Endodermal cell (in vitro differentiated cells): Measurements from ENCODE around the gene PTPRT. TPM values are rescaled to one million over a fixed set of nuclear protein-coding genes. Genes with fewer than 3 reads are reported as not detected.

Experiments
- DNase-seq: peaks from one replicate; pipeline ENCODE4 v3.0.0-alpha.2; 2017
- H3K27ac ChIP-seq: 2 replicates; pipeline ENCODE4 v1.5.1; 2013; ENCODE audit warnings: mild to moderate bottlenecking, low read depth, low read length, moderate library complexity
- H3K27me3 ChIP-seq: 2 replicates; pipeline ENCODE4 v1.6.1; 2013; ENCODE audit warnings: mild to moderate bottlenecking, low read length, moderate library complexity; ENCODE audit not compliant: insufficient read depth, control insufficient read depth, poor library complexity, severe bottlenecking
- H3K36me3 ChIP-seq: 2 replicates; pipeline ENCODE4 v1.7.0; 2013; ENCODE audit warnings: mild to moderate bottlenecking, low read length, moderate library complexity; ENCODE audit not compliant: control insufficient read depth, insufficient read depth
- H3K4me1 ChIP-seq: one replicate; pipeline ENCODE4 v1.7.0; 2013; ENCODE audit warnings: low read length; ENCODE audit not compliant: control insufficient read depth, insufficient read depth
- H3K4me3 ChIP-seq: 2 replicates; pipeline ENCODE4 v1.5.1; 2013; ENCODE audit warnings: mild to moderate bottlenecking, low read length, moderate library complexity
- H3K9ac ChIP-seq: 2 replicates; pipeline ENCODE4 v1.6.1; 2013; ENCODE audit warnings: mild to moderate bottlenecking, low read length, moderate library complexity; ENCODE audit not compliant: poor library complexity, severe bottlenecking; ENCODE audit errors: extremely low read depth
- H3K9me3 ChIP-seq: 2 replicates; pipeline ENCODE4 v1.6.1; 2013; ENCODE audit warnings: mild to moderate bottlenecking, low read length, moderate library complexity; ENCODE audit not compliant: control insufficient read depth
- H3K27ac Mint-ChIP-seq: 2 replicates; pipeline ENCODE4 v1.8.0; 2020; ENCODE audit warnings: mixed read lengths
- H3K27me3 Mint-ChIP-seq: 2 replicates; pipeline ENCODE4 v1.8.0; 2021; ENCODE audit warnings: mild to moderate bottlenecking, mixed read lengths; ENCODE audit not compliant: insufficient read depth
- H3K36me3 Mint-ChIP-seq: 2 replicates; pipeline ENCODE4 v1.8.0; 2020; ENCODE audit warnings: low read depth, mixed read lengths
- H3K4me1 Mint-ChIP-seq: 2 replicates; pipeline ENCODE4 v1.8.0; 2020; ENCODE audit warnings: mixed read lengths
- H3K4me3 Mint-ChIP-seq: 2 replicates; pipeline ENCODE4 v1.8.0; 2020; ENCODE audit warnings: mild to moderate bottlenecking, moderate library complexity, mixed read lengths
- H3K9me3 Mint-ChIP-seq: 2 replicates; pipeline ENCODE4 v1.8.0; 2020; ENCODE audit warnings: mild to moderate bottlenecking, mixed read lengths
- WGBS, 2 experiments: methylation state at CpG; one replicate each; pipeline versions ENCODE4 v1.1.5 to v1.1.7; 2013; ENCODE audit warnings: missing lambda C conversion rate in 2 of 2, mixed read lengths in 1 of 2; ENCODE audit not compliant: insufficient coverage in 1 of 2, insufficient read length in 1 of 2; 5-methylcytosine and 5-hydroxymethylcytosine counted together
- total RNA-seq, 2 donors: library from RNA; stranded (reverse); fragmentation: NEBNext Ultra II Directional in 1 of 2; extraction: Animal tissue kit (Norgen Biotek cat#: 25700) in 1 of 2; gene quantifications; 2 replicates in 1 of 2; 3 replicates in 1 of 2; pipeline ENCODE4 v1.2.1, GENCODE V29; 2021
- TF ChIP-seq, protein P1 (sequence below): fragments of 200-600 bp; sonication (generic); conservative IDR thresholded peaks from 2 replicates; pipeline ENCODE4 v1.5.0; 2021; ENCODE audit warnings: antibody characterized with exemption, mild to moderate bottlenecking

PTPRT gene
- total RNA-seq, 2 donors from 2014 or later: 2.3 to 2.7 TPM

DNA sequence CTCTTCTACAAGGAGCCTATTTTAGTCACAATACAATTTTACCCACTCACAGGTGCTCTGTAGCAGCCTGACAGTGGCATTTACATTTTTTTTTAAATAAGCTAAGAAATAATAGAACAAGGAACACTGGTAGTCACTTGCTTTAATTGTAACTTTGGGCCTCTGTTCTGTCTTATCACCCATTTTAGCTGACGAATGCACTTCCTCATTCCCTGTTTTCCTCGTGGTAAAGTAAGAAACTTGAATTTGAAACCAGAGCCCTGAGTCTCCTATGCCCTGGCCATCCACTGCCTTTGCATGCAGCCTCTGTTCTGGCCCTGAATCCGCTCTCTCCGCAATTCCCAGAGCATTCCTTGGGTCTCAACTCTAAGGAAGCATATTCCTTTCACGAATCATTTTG is 550.6 kb downstream of the PTPRT start:
- no peaks in the 10 kb centered on the region for H3K36me3 Mint-ChIP-seq
- H3K27ac Mint-ChIP-seq: no peak overlapping the region
- DNase-seq: no peak
- Histone ChIP-seq H3K9ac (no peak overlapping the region), H3K36me3 (no peaks in the 10 kb centered on the region), H3K27me3 (no peaks in the 10 kb centered on the region), H3K4me1 (peaks cover 10% of the 10 kb centered on the region), H3K9me3 (peaks cover 8% of the 10 kb centered on the region), H3K27ac (no peak overlapping the region), H3K4me3 (no peak overlapping the region)
- TF ChIP-seq, protein P1, sequence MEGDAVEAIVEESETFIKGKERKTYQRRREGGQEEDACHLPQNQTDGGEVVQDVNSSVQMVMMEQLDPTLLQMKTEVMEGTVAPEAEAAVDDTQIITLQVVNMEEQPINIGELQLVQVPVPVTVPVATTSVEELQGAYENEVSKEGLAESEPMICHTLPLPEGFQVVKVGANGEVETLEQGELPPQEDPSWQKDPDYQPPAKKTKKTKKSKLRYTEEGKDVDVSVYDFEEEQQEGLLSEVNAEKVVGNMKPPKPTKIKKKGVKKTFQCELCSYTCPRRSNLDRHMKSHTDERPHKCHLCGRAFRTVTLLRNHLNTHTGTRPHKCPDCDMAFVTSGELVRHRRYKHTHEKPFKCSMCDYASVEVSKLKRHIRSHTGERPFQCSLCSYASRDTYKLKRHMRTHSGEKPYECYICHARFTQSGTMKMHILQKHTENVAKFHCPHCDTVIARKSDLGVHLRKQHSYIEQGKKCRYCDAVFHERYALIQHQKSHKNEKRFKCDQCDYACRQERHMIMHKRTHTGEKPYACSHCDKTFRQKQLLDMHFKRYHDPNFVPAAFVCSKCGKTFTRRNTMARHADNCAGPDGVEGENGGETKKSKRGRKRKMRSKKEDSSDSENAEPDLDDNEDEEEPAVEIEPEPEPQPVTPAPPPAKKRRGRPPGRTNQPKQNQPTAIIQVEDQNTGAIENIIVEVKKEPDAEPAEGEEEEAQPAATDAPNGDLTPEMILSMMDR: no peak
- H3K27me3 Mint-ChIP-seq: no peaks in the 10 kb centered on the region
- no peaks in the 10 kb centered on the region for H3K9me3 Mint-ChIP-seq
- no peak overlapping the region for H3K4me3 Mint-ChIP-seq
- H3K4me1 Mint-ChIP-seq: peaks cover 34% of the 10 kb centered on the region
- WGBS, 2 experiments: 67 to 77% methylated on average over 5 of the region's 5 CpGs

DNA sequence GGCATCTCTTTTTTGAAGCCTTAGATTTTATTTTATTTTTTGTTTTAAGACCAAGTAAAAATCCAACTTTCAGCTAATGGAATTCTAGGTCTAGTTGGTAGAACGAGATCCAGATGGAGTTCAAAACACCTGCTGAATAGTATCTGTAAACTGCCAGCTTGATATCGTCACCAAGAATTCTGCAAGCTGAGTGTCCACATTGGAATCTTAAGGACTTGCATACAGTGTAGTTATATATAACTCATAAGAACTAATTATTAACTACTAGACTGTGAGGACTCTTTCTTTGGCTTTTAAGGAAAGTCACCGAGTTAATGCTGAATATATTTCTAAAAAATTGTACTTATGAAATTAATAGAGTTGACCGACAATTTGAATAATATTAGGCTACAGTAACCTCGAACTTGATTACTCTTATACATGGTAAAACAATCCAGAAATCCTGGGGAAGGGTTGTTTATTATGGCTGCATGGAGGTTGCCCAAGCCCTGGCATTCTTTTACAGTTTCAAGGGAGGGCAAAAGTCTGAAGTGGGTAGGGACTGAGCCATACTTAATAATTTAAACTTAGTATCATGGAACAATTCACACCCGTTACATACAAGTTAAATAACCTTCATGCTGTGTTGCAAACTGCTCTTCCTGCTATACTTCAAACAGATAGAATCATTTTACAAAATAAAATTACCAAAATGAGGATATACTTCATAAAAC is 553.9 kb downstream of the PTPRT start:
- 88 to 93% methylated on average over 2 to 5 of the region's 6 CpGs for WGBS, 2 experiments
- H3K27me3 ChIP-seq: no peaks in the 10 kb centered on the region
- Mint-ChIP-seq H3K9me3 (no peaks in the 10 kb centered on the region), H3K27ac (no peak overlapping the region), H3K4me3 (no peak overlapping the region), H3K27me3 (no peaks in the 10 kb centered on the region), H3K4me1 (peaks cover 31% of the 10 kb centered on the region), H3K36me3 (no peaks in the 10 kb centered on the region)
- H3K4me1 ChIP-seq: peaks cover 10% of the 10 kb centered on the region
- H3K9ac ChIP-seq: no peak overlapping the region
- DNase-seq: no peak
- TF ChIP-seq, protein P1: no peak
- no peak overlapping the region for H3K27ac ChIP-seq
- H3K9me3 ChIP-seq: no peaks in the 10 kb centered on the region
- H3K36me3 ChIP-seq: no peaks in the 10 kb centered on the region
- H3K4me3 ChIP-seq: no peak overlapping the region

DNA sequence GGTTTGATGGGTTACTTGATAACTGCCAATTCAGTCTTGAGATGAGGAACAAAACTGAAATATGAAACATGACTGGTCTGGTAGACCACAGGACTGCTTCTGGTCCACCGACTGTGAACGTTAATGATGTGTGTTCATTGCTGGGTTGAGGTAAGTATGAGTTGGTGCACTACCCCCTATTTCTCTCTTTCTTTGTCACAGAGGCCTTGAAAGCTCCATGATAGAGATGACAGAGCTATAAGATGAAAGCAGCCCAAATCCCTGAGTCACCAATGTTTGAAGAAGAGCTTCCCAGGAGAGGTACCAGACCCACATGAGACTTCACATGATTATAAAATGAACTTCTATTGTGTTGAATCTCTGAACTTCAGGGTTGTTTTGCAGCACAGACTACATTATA is 555.5 kb downstream of the PTPRT start:
- Mint-ChIP-seq H3K4me1 (peaks cover 24% of the 10 kb centered on the region), H3K36me3 (no peaks in the 10 kb centered on the region), H3K4me3 (no peak overlapping the region), H3K27me3 (no peaks in the 10 kb centered on the region), H3K9me3 (no peaks in the 10 kb centered on the region), H3K27ac (no peak overlapping the region)
- peaks cover 10% of the 10 kb centered on the region for H3K4me1 ChIP-seq
- H3K4me3 ChIP-seq: no peak overlapping the region
- H3K36me3 ChIP-seq: no peaks in the 10 kb centered on the region
- no peak for DNase-seq
- no peaks in the 10 kb centered on the region for H3K9me3 ChIP-seq
- WGBS, 2 experiments: 93% methylated on average over 2 of the region's 2 CpGs; no CpG with 5 or more reads in 1 of the 2 experiments
- TF ChIP-seq, protein P1: no peak
- no peaks in the 10 kb centered on the region for H3K27me3 ChIP-seq
- H3K27ac ChIP-seq: no peak overlapping the region
- H3K9ac ChIP-seq: no peak overlapping the region
